H1 (cell line): ENCODE results near the gene TAF1D. TPM values are rescaled to one million over a fixed set of nuclear protein-coding genes. Genes with fewer than 3 reads are reported as not detected.

Source experiments
- CTCF ChIA-PET: fragments of 300-600 bp; sonication (Branson Sonifier 250); formaldehyde crosslinking; loops from one replicate; lab custom pipeline; 2021; ENCODE audit not compliant: partially characterized antibody; lab: Charles Lee
- POLR2A ChIA-PET: fragments of 300-600 bp; sonication (Branson Sonifier 250); formaldehyde crosslinking; loops from one replicate; lab custom pipeline; 2021; ENCODE audit warnings: inconsistent platforms; ENCODE audit not compliant: partially characterized antibody; lab: Charles Lee
- DNase-seq, 2 experiments: peaks; one replicate each; pipeline versions ENCODE4 v3.0.0 to v3.0.0-alpha.2; 2010 to 2022; ENCODE audit warnings: low spot score in 2 of 2, low read depth in 1 of 2, mixed read lengths in 1 of 2
- FAIRE-seq: peaks from 2 replicates; lab custom pipeline; 2011; peaks lifted over from hg19 to GRCh38; lab: Jason Lieb, UNC
- H2AFZ ChIP-seq: 2 replicates; pipeline ENCODE4 v1.8.1; 2012; ENCODE audit warnings: low read length, inconsistent platforms
- H2AK5ac ChIP-seq: 2 replicates; pipeline ENCODE4 v1.6.1; 2013; ENCODE audit warnings: low read depth, low read length
- H2BK120ac ChIP-seq: replicated peaks from 2 replicates; pipeline ENCODE3; 2013; ENCODE audit warnings: low read depth, low read length, inconsistent platforms
- H2BK12ac ChIP-seq: 2 replicates; pipeline ENCODE4 v1.6.1; 2013; ENCODE audit warnings: low read depth, low read length
- H2BK15ac ChIP-seq: 2 replicates; pipeline ENCODE4 v1.6.1; 2013; ENCODE audit warnings: low read length
- H2BK20ac ChIP-seq: 2 replicates; pipeline ENCODE4 v1.6.1; 2013; ENCODE audit warnings: low read length
- H2BK5ac ChIP-seq: 2 replicates; pipeline ENCODE4 v1.6.1; 2013; ENCODE audit warnings: low read depth, low read length
- H3K14ac ChIP-seq: 2 replicates; pipeline ENCODE4 v1.6.1; 2013; ENCODE audit warnings: inconsistent platforms; ENCODE audit not compliant: insufficient read length
- H3K18ac ChIP-seq: 2 replicates; pipeline ENCODE4 v1.6.1; 2013; ENCODE audit warnings: low read length; ENCODE audit errors: extremely low read depth
- H3K23ac ChIP-seq: 2 replicates; pipeline ENCODE4 v1.6.1; 2013; ENCODE audit warnings: inconsistent platforms; ENCODE audit not compliant: insufficient read length
- H3K23me2 ChIP-seq: 2 replicates; pipeline ENCODE4 v1.6.1; 2013; ENCODE audit warnings: low read depth, low read length
- H3K27ac ChIP-seq: 2 replicates; pipeline ENCODE4 v1.6.1; 2011; ENCODE audit warnings: low read depth, low read length, inconsistent platforms
- H3K27me3 ChIP-seq, 4 experiments: replicated peaks in 1 of 4; 1 replicate in 1 of 4; 2 replicates in 3 of 4; pipeline versions ENCODE4 v1.6.1 to v1.8.1; 2011 to 2013; ENCODE audit warnings: low read length in 3 of 4, mild to moderate bottlenecking in 3 of 4, inconsistent platforms in 2 of 4, mixed read lengths in 2 of 4, moderate library complexity in 1 of 4; ENCODE audit not compliant: control insufficient read depth in 3 of 4, insufficient read depth in 3 of 4; ENCODE audit errors: extremely low read depth in 1 of 4
- H3K36me3 ChIP-seq, 4 experiments: 2 replicates each; pipeline versions ENCODE4 v1.6.1 to v1.8.1; 2011 to 2013; ENCODE audit warnings: mild to moderate bottlenecking in 4 of 4, low read length in 3 of 4, moderate library complexity in 2 of 4, control low read depth in 1 of 4, inconsistent platforms in 1 of 4; ENCODE audit not compliant: insufficient read depth in 4 of 4, control insufficient read depth in 2 of 4
- H3K4ac ChIP-seq: replicated peaks from 2 replicates; pipeline ENCODE3; 2013; ENCODE audit warnings: low read length, low read depth, mixed read lengths, inconsistent platforms; ENCODE audit not compliant: insufficient read length
- H3K4me1 ChIP-seq, 4 experiments: replicated peaks in 1 of 4; 1 replicate in 1 of 4; 2 replicates in 3 of 4; pipeline versions ENCODE4 v1.6.1 to v1.8.1; 2011 to 2013; ENCODE audit warnings: low read length in 3 of 4, inconsistent platforms in 2 of 4, mixed read lengths in 1 of 4; ENCODE audit not compliant: insufficient read depth in 4 of 4, control insufficient read depth in 3 of 4
- H3K4me2 ChIP-seq, 2 experiments: 2 replicates each; pipeline versions ENCODE4 v1.6.1 to v1.8.1; 2011 to 2013; ENCODE audit warnings: low read depth in 2 of 2, low read length in 2 of 2, control low read depth in 1 of 2, inconsistent platforms in 1 of 2, mild to moderate bottlenecking in 1 of 2; ENCODE audit not compliant: insufficient read depth in 1 of 2
- H3K4me3 ChIP-seq, 4 experiments: fragments of 200-600, 300-600 bp in 1 of 4; sonication (generic), shearing (Covaris generic), sonication (Bioruptor Twin) in 1 of 4; 2 replicates each; pipeline versions ENCODE4 v1.5.1 to v1.8.1; 2011 to 2016; ENCODE audit warnings: low read length in 4 of 4, low read depth in 3 of 4, control low read depth in 2 of 4, inconsistent platforms in 2 of 4, mild to moderate bottlenecking in 2 of 4, mixed read lengths in 1 of 4, moderate library complexity in 1 of 4; ENCODE audit not compliant: insufficient read depth in 2 of 4; ENCODE audit errors: extremely low read depth in 1 of 4
- H3K56ac ChIP-seq: replicated peaks from 2 replicates; pipeline ENCODE3; 2013; ENCODE audit warnings: low read depth, mild to moderate bottlenecking, mixed read lengths, low read length, inconsistent platforms; ENCODE audit not compliant: insufficient read length
- H3K79me1 ChIP-seq: 2 replicates; pipeline ENCODE4 v1.6.1; 2013; ENCODE audit warnings: low read depth, low read length, control low read depth
- H3K79me2 ChIP-seq, 2 experiments: 2 replicates each; pipeline versions ENCODE4 v1.6.1 to v1.8.1; 2012 to 2013; ENCODE audit warnings: low read length in 2 of 2, mild to moderate bottlenecking in 2 of 2, inconsistent platforms in 1 of 2; ENCODE audit not compliant: insufficient read depth in 2 of 2, control insufficient read depth in 1 of 2
- H3K9ac ChIP-seq, 4 experiments: replicated peaks in 1 of 4; 1 replicate in 1 of 4; 2 replicates in 3 of 4; pipeline versions ENCODE4 v1.6.1 to v1.8.1; 2011 to 2013; ENCODE audit warnings: low read depth in 3 of 4, low read length in 3 of 4, control low read depth in 2 of 4, mild to moderate bottlenecking in 2 of 4, moderate library complexity in 2 of 4, inconsistent platforms in 1 of 4; ENCODE audit errors: extremely low read depth in 1 of 4
- H3K9me3 ChIP-seq, 2 experiments: 2 replicates each; pipeline versions ENCODE4 v1.6.1 to v1.8.1; 2012 to 2013; ENCODE audit warnings: mild to moderate bottlenecking in 2 of 2, moderate library complexity in 2 of 2, control low read depth in 1 of 2, inconsistent platforms in 1 of 2, low read depth in 1 of 2, low read length in 1 of 2, mixed read lengths in 1 of 2; ENCODE audit not compliant: insufficient read depth in 2 of 2
- H4K20me1 ChIP-seq, 2 experiments: replicated peaks in 1 of 2; 2 replicates each; pipeline versions ENCODE3 to v1.8.1; 2011 to 2013; ENCODE audit warnings: inconsistent platforms in 2 of 2, low read length in 2 of 2, mild to moderate bottlenecking in 1 of 2; ENCODE audit not compliant: insufficient read depth in 2 of 2, control insufficient read depth in 1 of 2
- H4K5ac ChIP-seq: 2 replicates; pipeline ENCODE4 v1.6.1; 2013; ENCODE audit warnings: low read length, low read depth, mixed read lengths, inconsistent platforms; ENCODE audit not compliant: insufficient read length
- H4K8ac ChIP-seq: 2 replicates; pipeline ENCODE4 v1.8.0; 2013; ENCODE audit warnings: mild to moderate bottlenecking, moderate library complexity, low read length, inconsistent platforms; ENCODE audit not compliant: insufficient read depth; ENCODE audit errors: extremely low read depth
- H4K91ac ChIP-seq: replicated peaks from 2 replicates; pipeline ENCODE3; 2013; ENCODE audit warnings: low read length, mixed read lengths, inconsistent platforms; ENCODE audit not compliant: insufficient read length
- ASH2L ChIP-seq: fragments of 200-600, 300-600 bp; sonication (generic); IDR thresholded peaks from one replicate; pipeline ENCODE4 v1.7.1; 2017; ENCODE audit warnings: low read length
- BCL11A ChIP-seq, 2 experiments: IDR thresholded peaks; one replicate each; pipeline ENCODE4 v1.6.1; 2011; ENCODE audit warnings: low read depth in 2 of 2, low read length in 2 of 2, mild to moderate bottlenecking in 2 of 2
- CBX8 ChIP-seq: fragments of 300-800, 300-1000 bp; sonication (generic); IDR thresholded peaks from 2 replicates; pipeline ENCODE4 v1.7.1; 2016; ENCODE audit warnings: low read depth, low read length, borderline replicate concordance
- EZH2 ChIP-seq: fragments of 200-600 bp; sonication (generic); IDR thresholded peaks from 2 replicates; pipeline ENCODE4 v1.7.1; 2012; ENCODE audit warnings: low read depth, mild to moderate bottlenecking, moderate library complexity, low read length, inconsistent platforms; ENCODE audit not compliant: severe bottlenecking
- KDM1A ChIP-seq: fragments of 200-600, 300-600 bp; sonication (generic); IDR thresholded peaks from 2 replicates; pipeline ENCODE4 v1.7.1; 2016; ENCODE audit warnings: mild to moderate bottlenecking, low read length, borderline replicate concordance
- MAFK ChIP-seq: IDR thresholded peaks from 2 replicates; pipeline ENCODE4 v1.6.1; 2012; ENCODE audit warnings: low read depth, mild to moderate bottlenecking, improper control_type of control experiment, low read length
- RBBP5 ChIP-seq: IDR thresholded peaks from 2 replicates; pipeline ENCODE4 v1.7.1; 2012; ENCODE audit warnings: low read depth, mild to moderate bottlenecking, inconsistent platforms, low read length, moderate library complexity, borderline replicate concordance
- RFX5 ChIP-seq: IDR thresholded peaks from 2 replicates; pipeline ENCODE4 v1.6.1; 2011; ENCODE audit warnings: low read depth, low read length, improper control_type of control experiment, borderline replicate concordance
- SIX5 ChIP-seq: IDR thresholded peaks from 2 replicates; pipeline ENCODE4 v1.6.1; 2011; ENCODE audit warnings: mild to moderate bottlenecking, low read depth, low read length
- TCF12 ChIP-seq: IDR thresholded peaks from 2 replicates; pipeline ENCODE4 v1.6.1; 2011; ENCODE audit warnings: low read depth, mild to moderate bottlenecking, low read length
- WGBS, 2 experiments: shearing (Covaris generic) in 1 of 2; methylation state at CpG; one replicate each; pipeline versions ENCODE4 v1.1.6 to v1.1.7; 2013 to 2015; ENCODE audit warnings: low lambda C conversion rate in 2 of 2, mixed read lengths in 2 of 2, inconsistent platforms in 1 of 2, low coverage in 1 of 2, missing lambda C conversion rate in 1 of 2; ENCODE audit not compliant: insufficient replicate concordance in 2 of 2, insufficient coverage in 1 of 2, insufficient read length in 1 of 2; ENCODE audit errors: extremely low coverage in 1 of 2, missing lambda C conversion rate in 1 of 2; 5-methylcytosine and 5-hydroxymethylcytosine counted together
- polyA plus RNA-seq, 7 experiments: library from polyadenylated mRNA; depleted of rRNA in 3 of 7; stranded (reverse) in 5 of 7; unstranded in 2 of 7; fragments of >200 nt in 5 of 7; fragments of 200-250 nt in 2 of 7; gene quantifications; 1 replicate in 5 of 7; 2 replicates in 1 of 7; 4 replicates in 1 of 7; pipeline versions ENCODE4 v1.2.1 to v1.2.3, GENCODE V29; 2011 to 2013; ENCODE audit warnings: missing spikeins in 2 of 7, mixed read lengths in 2 of 7
- total RNA-seq: library from RNA; stranded (reverse); fragmentation: NEBNext Ultra II Directional; extraction: Animal tissue kit (Norgen Biotek cat#: 25700); gene quantifications from 2 replicates; pipeline ENCODE4 v1.2.1, GENCODE V29; 2021
- TF ChIP-seq, protein P1 (sequence below): IDR thresholded peaks from 2 replicates; pipeline ENCODE4 v1.6.1; 2011; ENCODE audit warnings: low read length, improper control_type of control experiment
- TF ChIP-seq, protein P2 (sequence below): IDR thresholded peaks from 2 replicates; pipeline ENCODE4 v1.6.1; 2012; ENCODE audit warnings: inconsistent platforms

The TAF1D gene
- total and polyA plus RNA-seq, 2 of the 8 experiments (the other 6 are each of a cell fraction or from before 2014, with no cell fraction given), result 64.7 to 212 TPM

DNA sequence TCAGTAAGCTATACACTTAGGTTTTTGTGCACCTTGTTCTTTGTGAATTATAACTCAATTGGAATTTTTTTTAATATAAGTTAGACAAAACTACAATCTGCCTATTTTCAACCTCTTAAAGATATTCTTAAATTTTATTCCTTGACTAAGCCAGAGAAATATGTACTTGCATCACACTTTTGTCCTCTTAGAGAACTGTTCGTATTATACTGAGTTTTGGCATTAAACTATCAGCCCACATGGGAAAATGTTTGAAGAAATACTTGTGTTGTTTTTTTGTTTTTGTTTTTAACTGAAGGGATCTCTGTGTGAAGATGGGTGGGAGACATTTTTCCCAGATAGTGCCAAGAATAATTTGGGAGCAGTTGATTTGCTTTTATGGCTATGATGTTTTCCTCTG lies 54.5 kb downstream of the TAF1D start:
- Histone ChIP-seq H3K4me2 (no peak overlapping the region), H2AFZ (no peak overlapping the region), H3K79me1 (no peaks in the 10 kb centered on the region), H4K91ac (no peak overlapping the region), H3K56ac (no peak overlapping the region), H3K27me3 (no peaks in the 10 kb centered on the region), H3K9me3 (no peaks in the 10 kb centered on the region), H2AK5ac (no peak overlapping the region), H2BK120ac (no peak overlapping the region), H2BK5ac (no peak overlapping the region), H2BK20ac (no peak overlapping the region), H2BK15ac (no peak overlapping the region), H4K8ac (no peak overlapping the region), H3K4ac (no peak overlapping the region), H3K4me3 (no peak overlapping the region), H3K4me1 (no peaks in the 10 kb centered on the region), H4K5ac (no peak overlapping the region), H3K23me2 (no peaks in the 10 kb centered on the region), H3K14ac (no peak overlapping the region), H3K27ac (no peak overlapping the region), H4K20me1 (no peaks in the 10 kb centered on the region), H3K36me3 (peaks cover 7 to 61% (median 29%) of the 10 kb centered on the region in 4 experiments), H3K9ac (no peak overlapping the region), H2BK12ac (no peak overlapping the region), H3K18ac (no peak overlapping the region), H3K79me2 (no peaks in the 10 kb centered on the region), H3K23ac (no peak overlapping the region)
- no peak for DNase-seq
- CTCF ChIA-PET, result interaction anchor here (0.7 kb wide), 1 partner anchor 14 kb away, joined by 3 read pairs; no protein-coding TSS in a partner anchor
- FAIRE-seq, result peak; percentile 60
- WGBS, 2 experiments, result 86% methylated on average over 1 of the region's 1 CpG; no CpG with 5 or more reads in 1 of the 2 experiments
- POLR2A ChIA-PET, result interaction anchor here (0.6 kb wide), 2 partner anchors 48 to 460 kb away, joined by 3 to 4 read pairs; no protein-coding TSS in a partner anchor
- TF ChIP-seq RFX5 (no peak), EZH2 (no peak), BCL11A (IDR thresholded peaks at IDR 0.05; ENCODE audit: low read depth in 2 of 2, low read length in 2 of 2) (no peak), SIX5 (no peak), TCF12 (no peak), ASH2L (no peak), CBX8 (no peak), MAFK (no peak), KDM1A (no peak), RBBP5 (no peak)
- TF ChIP-seq, protein P1, sequence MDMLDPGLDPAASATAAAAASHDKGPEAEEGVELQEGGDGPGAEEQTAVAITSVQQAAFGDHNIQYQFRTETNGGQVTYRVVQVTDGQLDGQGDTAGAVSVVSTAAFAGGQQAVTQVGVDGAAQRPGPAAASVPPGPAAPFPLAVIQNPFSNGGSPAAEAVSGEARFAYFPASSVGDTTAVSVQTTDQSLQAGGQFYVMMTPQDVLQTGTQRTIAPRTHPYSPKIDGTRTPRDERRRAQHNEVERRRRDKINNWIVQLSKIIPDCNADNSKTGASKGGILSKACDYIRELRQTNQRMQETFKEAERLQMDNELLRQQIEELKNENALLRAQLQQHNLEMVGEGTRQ, result no peak
- TF ChIP-seq, protein P2, sequence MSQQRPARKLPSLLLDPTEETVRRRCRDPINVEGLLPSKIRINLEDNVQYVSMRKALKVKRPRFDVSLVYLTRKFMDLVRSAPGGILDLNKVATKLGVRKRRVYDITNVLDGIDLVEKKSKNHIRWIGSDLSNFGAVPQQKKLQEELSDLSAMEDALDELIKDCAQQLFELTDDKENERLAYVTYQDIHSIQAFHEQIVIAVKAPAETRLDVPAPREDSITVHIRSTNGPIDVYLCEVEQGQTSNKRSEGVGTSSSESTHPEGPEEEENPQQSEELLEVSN, result no peak
